Fibroblast of pulmonary artery (primary cell): Measurements from ENCODE around the gene EBLN1.

Experiments
- DNase-seq: peaks from one replicate; pipeline ENCODE4 v3.0.0-alpha.2; 2010; ENCODE audit warnings: low read depth
- H3K4me3 ChIP-seq: replicated peaks from 2 replicates; pipeline ENCODE4 v1.5.1; 2011; ENCODE audit warnings: low read depth, mild to moderate bottlenecking, control low read depth, low read length, moderate library complexity
- CTCF ChIP-seq: IDR thresholded peaks from 2 replicates; pipeline ENCODE4 v1.5.1; 2011; ENCODE audit warnings: mild to moderate bottlenecking, control low read depth, low read length, inconsistent platforms; ENCODE audit errors: missing control alignments

EBLN1 gene

DNA sequence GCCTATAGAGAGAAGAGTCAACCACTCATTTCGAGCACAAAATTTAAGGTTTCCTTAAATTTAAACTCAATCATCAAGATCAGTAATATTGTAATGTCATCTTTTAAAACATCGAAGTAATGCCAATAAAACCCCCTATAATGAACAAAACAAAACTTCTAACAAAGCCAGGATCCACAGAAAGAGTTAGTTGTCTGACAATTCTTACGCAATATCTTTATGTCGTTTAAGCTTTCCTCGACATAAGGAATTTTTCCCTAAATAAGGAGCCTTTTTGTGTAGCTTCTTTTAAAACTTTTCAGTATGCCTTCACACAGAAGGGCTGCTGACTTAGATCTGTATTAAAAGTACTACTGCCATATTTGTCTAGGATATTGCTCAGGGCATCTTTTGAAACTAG is 7.5 kb downstream of the EBLN1 start:
- DNase-seq = no peak
- TF ChIP-seq CTCF = no peak
- H3K4me3 ChIP-seq = no peak overlapping the region

GRCh38 chr10:22193945-22194344 is 23.9 kb downstream of the EBLN1 start:
- no peak overlapping the region for H3K4me3 ChIP-seq
- no peak for TF ChIP-seq CTCF
- no peak for DNase-seq

DNA sequence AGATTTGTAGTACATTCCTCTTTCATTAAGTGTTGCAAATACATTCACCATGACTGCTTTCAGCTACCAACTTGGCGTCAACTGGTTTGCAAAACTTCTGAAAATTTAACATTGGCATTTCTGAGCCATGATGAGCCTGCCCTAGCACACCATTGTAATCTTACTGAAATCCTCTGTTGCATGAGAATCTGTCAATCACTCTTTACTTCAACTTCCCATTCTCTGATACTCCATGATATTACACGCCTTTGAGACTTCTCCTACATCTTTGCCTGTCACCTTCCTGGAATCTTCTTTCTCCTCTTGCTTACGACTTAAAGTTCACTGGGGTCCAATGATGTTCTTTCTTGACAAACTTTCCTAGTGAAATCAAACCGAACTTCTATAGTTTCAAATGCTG is 32.2 kb downstream of the EBLN1 start:
- no peak for TF ChIP-seq CTCF
- DNase-seq = no peak
- no peak overlapping the region for H3K4me3 ChIP-seq

DNA sequence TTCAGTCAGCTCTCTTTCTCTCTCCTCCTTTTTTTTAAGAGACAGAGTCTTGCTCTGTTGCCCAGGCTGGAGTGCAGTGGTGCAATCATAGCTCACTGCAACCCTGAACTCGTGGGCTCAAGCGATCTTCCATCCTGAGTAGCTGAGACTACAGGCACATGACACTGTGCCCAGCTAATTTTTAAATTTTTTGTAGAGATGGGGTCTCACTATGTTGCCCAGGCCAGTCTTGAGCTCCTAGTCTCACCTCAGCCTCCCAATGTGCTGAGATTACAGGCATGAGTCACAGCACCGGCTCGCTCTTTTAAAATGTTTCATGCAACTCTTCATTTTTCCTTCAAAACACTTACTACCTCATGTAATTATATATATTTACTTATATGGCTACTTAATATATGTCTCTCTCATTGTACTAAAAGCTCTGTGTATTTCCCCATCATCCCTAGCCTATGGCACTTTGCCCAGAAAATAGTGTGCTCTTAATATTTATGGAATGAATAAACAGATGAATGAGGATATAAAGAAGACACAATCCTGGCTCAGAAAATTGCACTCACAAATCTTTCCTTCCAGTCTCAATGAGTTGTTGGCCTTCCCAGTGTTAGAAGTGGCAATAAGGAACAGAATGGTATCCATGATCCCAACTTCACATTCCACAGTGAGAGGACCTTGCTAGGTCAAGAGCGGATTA is 33.9 kb downstream of the EBLN1 start:
- no peak overlapping the region for H3K4me3 ChIP-seq
- DNase-seq = peak; percentile 58
- no peak for TF ChIP-seq CTCF

GRCh38 chr10:22180724-22181123 is 37.1 kb downstream of the EBLN1 start:
- no peak for DNase-seq
- TF ChIP-seq CTCF = no peak
- H3K4me3 ChIP-seq = no peak overlapping the region

DNA sequence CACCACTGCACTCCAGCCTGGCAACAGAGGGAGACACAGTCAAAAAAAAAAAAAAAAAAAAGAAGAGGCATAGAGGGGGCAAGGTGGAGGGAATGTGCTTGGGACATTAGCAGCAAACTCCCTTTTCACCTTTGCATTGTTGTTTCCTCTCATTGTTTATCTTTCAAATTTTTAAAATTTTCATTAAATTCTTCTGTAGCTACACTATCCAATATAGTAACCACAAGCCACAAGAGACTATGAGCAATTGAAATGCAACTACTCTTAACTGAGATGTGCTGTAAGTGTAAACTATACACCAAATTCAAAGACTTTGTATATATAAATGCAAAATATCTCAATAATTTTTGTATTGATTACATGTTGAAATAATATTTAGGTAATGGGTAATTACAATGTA is 43.4 kb downstream of the EBLN1 start:
- H3K4me3 ChIP-seq = no peak overlapping the region
- DNase-seq = no peak
- no peak for TF ChIP-seq CTCF

- no peak for DNase-seq
- no peak for TF ChIP-seq CTCF
- no peak overlapping the region for H3K4me3 ChIP-seq
These were observed 46.7 kb downstream of the EBLN1 start for GRCh38 chr10:22171131-22171530.
